ENCODE results near the gene NPDC1. TPM values are rescaled to one million over a fixed set of nuclear protein-coding genes. Genes with fewer than 3 reads are reported as not detected.
A peak's percentile ranks its signal among the peaks of the same experiment; 100 is the strongest.
"Not testable (repeated sequence)": the region's sequence is repeated elsewhere in the genome, so short reads cannot be mapped to it uniquely, and the experiment has no call there.

The NPDC1 gene
- total RNA-seq, 2 experiments from 2014 or later = 30.4 to 55.6 TPM

GRCh38 chr9:137012694-137013570, 33.0 kb downstream of the NPDC1 start:
- no peaks in the 10 kb centered on the region for H3K9me3 Mint-ChIP-seq (ENCODE audit: low read depth)
- no peak overlapping the region for H3K4me3 Mint-ChIP-seq
- ATAC-seq (no peak), DNase-seq (no peak)
- H3K27me3 Mint-ChIP-seq = no peaks in the 10 kb centered on the region
- peaks cover 1% of the 10 kb centered on the region for H3K4me1 Mint-ChIP-seq
- no peak overlapping the region for H3K27ac Mint-ChIP-seq
- peaks cover 1% of the 10 kb centered on the region for H3K36me3 Mint-ChIP-seq
- CTCF ChIA-PET = no interaction called here

- CTCF ChIA-PET = interaction anchor here (0.9 to 1.1 kb wide), 2 partner anchors 23 to 64 kb away, joined by 3 read pairs; no protein-coding TSS in a partner anchor
- no peaks in the 10 kb centered on the region for H3K9me3 Mint-ChIP-seq (ENCODE audit: low read depth)
- DNase-seq = no peak
- no peaks in the 10 kb centered on the region for H3K27me3 Mint-ChIP-seq
- ATAC-seq = no peak
- H3K27ac Mint-ChIP-seq = no peak overlapping the region
- H3K36me3 Mint-ChIP-seq = peaks cover 1% of the 10 kb centered on the region
- peaks cover 1% of the 10 kb centered on the region for H3K4me1 Mint-ChIP-seq
- H3K4me3 Mint-ChIP-seq = no peak overlapping the region
Observed at GRCh38 chr9:137011907-137012675, 33.9 kb downstream of the NPDC1 start.

- CTCF ChIA-PET = interaction anchor here (0.9 to 1.1 kb wide), 2 partner anchors 24 to 63 kb away, joined by 3 read pairs; no protein-coding TSS in a partner anchor
- peaks cover 8% of the 10 kb centered on the region for H3K4me1 Mint-ChIP-seq
- no peaks in the 10 kb centered on the region for H3K9me3 Mint-ChIP-seq (ENCODE audit: low read depth)
- DNase-seq = no peak
- H3K27ac Mint-ChIP-seq = no peak overlapping the region
- H3K4me3 Mint-ChIP-seq = no peak overlapping the region
- ATAC-seq = no peak
- no peaks in the 10 kb centered on the region for H3K27me3 Mint-ChIP-seq
- peaks cover 1% of the 10 kb centered on the region for H3K36me3 Mint-ChIP-seq
Observed at GRCh38 chr9:137011156-137011555, 34.8 kb downstream of the NPDC1 start.

- Mint-ChIP-seq H3K27ac (no peak overlapping the region), H3K9me3 (ENCODE audit: low read depth) (no peaks in the 10 kb centered on the region), H3K4me1 (peaks cover 16% of the 10 kb centered on the region), H3K4me3 (no peak overlapping the region), H3K27me3 (no peaks in the 10 kb centered on the region), H3K36me3 (no peaks in the 10 kb centered on the region)
- no peak for ATAC-seq
- CTCF ChIA-PET = no interaction called here
- no peak for DNase-seq
Observed at GRCh38 chr9:137009938-137010732, 35.8 kb downstream of the NPDC1 start.

- no peak for DNase-seq
- Mint-ChIP-seq H3K4me1 (peaks cover 25% of the 10 kb centered on the region), H3K9me3 (ENCODE audit: low read depth) (no peaks in the 10 kb centered on the region), H3K36me3 (no peaks in the 10 kb centered on the region), H3K27ac (no peak overlapping the region), H3K4me3 (no peak overlapping the region), H3K27me3 (no peaks in the 10 kb centered on the region)
- no peak for ATAC-seq
- CTCF ChIA-PET = interaction anchor here (14.3 kb wide), 1 partner anchor 22 kb away, joined by 234 read pairs; the partner anchor contains the start of genes ABCA2 and FUT7
Observed at GRCh38 chr9:137009217-137009616, 36.8 kb downstream of the NPDC1 start.

GRCh38 chr9:137008312-137008711, 37.7 kb downstream of the NPDC1 start:
- Mint-ChIP-seq H3K4me1 (peaks cover 25% of the 10 kb centered on the region), H3K9me3 (ENCODE audit: low read depth) (no peaks in the 10 kb centered on the region), H3K27me3 (no peaks in the 10 kb centered on the region), H3K36me3 (no peaks in the 10 kb centered on the region), H3K27ac (no peak overlapping the region), H3K4me3 (no peak overlapping the region)
- DNase-seq = no peak
- no peak for ATAC-seq
- CTCF ChIA-PET = interaction anchor here (1.6 to 14.3 kb wide), 2 partner anchors 11 to 23 kb away, joined by 3 to 234 read pairs; partner anchors contain the start of genes ABCA2 and FUT7

GRCh38 chr9:137007816-137008270, 38.1 kb downstream of the NPDC1 start:
- DNase-seq (no peak), ATAC-seq (no peak)
- Mint-ChIP-seq H3K4me1 (peaks cover 25% of the 10 kb centered on the region), H3K27ac (no peak overlapping the region), H3K9me3 (ENCODE audit: low read depth) (no peaks in the 10 kb centered on the region), H3K36me3 (no peaks in the 10 kb centered on the region), H3K4me3 (no peak overlapping the region), H3K27me3 (no peaks in the 10 kb centered on the region)
- CTCF ChIA-PET = interaction anchor here (1.6 to 14.3 kb wide), 2 partner anchors 11 to 24 kb away, joined by 3 to 234 read pairs; partner anchors contain the start of genes ABCA2 and FUT7

GRCh38 chr9:137007108-137007815, 38.7 kb downstream of the NPDC1 start:
- ATAC-seq = no peak
- Mint-ChIP-seq H3K36me3 (no peaks in the 10 kb centered on the region), H3K4me1 (peaks cover 25% of the 10 kb centered on the region), H3K4me3 (no peak overlapping the region), H3K9me3 (ENCODE audit: low read depth) (no peaks in the 10 kb centered on the region), H3K27me3 (no peaks in the 10 kb centered on the region), H3K27ac (no peak overlapping the region)
- CTCF ChIA-PET = interaction anchor here (1.6 to 14.3 kb wide), 2 partner anchors 12 to 24 kb away, joined by 3 to 234 read pairs; partner anchors contain the start of genes ABCA2 and FUT7
- no peak for DNase-seq

GRCh38 chr9:137006116-137007003, 39.6 kb downstream of the NPDC1 start:
- Mint-ChIP-seq H3K4me1 (peaks cover 25% of the 10 kb centered on the region), H3K9me3 (ENCODE audit: low read depth) (no peaks in the 10 kb centered on the region), H3K36me3 (no peaks in the 10 kb centered on the region), H3K27me3 (peaks cover 3% of the 10 kb centered on the region), H3K4me3 (no peak overlapping the region), H3K27ac (peak overlapping the region; percentile 55)
- CTCF ChIA-PET = interaction anchor here (14.3 kb wide), 1 partner anchor 25 kb away, joined by 234 read pairs; the partner anchor contains the start of genes ABCA2 and FUT7
- DNase-seq = no peak
- peak; percentile 52 for ATAC-seq

GRCh38 chr9:137004285-137004684, 41.7 kb downstream of the NPDC1 start:
- not testable (repeated sequence) for H3K4me3 Mint-ChIP-seq; DNase-seq; ATAC-seq; H3K36me3 Mint-ChIP-seq; H3K9me3 Mint-ChIP-seq (ENCODE audit: low read depth); H3K27ac Mint-ChIP-seq; H3K27me3 Mint-ChIP-seq
- CTCF ChIA-PET = interaction anchor here (14.3 kb wide), 1 partner anchor 27 kb away, joined by 234 read pairs; the partner anchor contains the start of genes ABCA2 and FUT7
- H3K4me1 Mint-ChIP-seq = peaks cover 40% of the 10 kb centered on the region

- Mint-ChIP-seq H3K36me3 (no peaks in the 10 kb centered on the region), H3K27ac (no peak overlapping the region), H3K4me1 (peaks cover 55% of the 10 kb centered on the region), H3K27me3 (peaks cover 5% of the 10 kb centered on the region), H3K9me3 (ENCODE audit: low read depth) (no peaks in the 10 kb centered on the region), H3K4me3 (no peak overlapping the region)
- no peak for DNase-seq
- CTCF ChIA-PET = interaction anchor here (0.9 to 14.3 kb wide), 6 partner anchors 10 to 65 kb away, joined by 3 to 234 read pairs (median 6); partner anchors contain the start of genes ABCA2, FUT7 and PAXX
- ATAC-seq = no peak
Observed at GRCh38 chr9:137002646-137003041, 43.3 kb downstream of the NPDC1 start.

Data from activated CD8-positive, alpha-beta memory T cell treated with anti-CD3 and anti-CD28 coated beads, Interleukin-2, amount 10 ng/mL, durations not matched to agents 7 days and 5 days (primary cell).